Measurements from ENCODE around the gene CUX1.
A peak's percentile ranks its signal among the peaks of the same experiment; 100 is the strongest.

Gene CUX1

GRCh38 chr7:102061354-102061945 lies 244.0 kb downstream of the CUX1 start:
- Histone ChIP-seq H4K20me1 (ENCODE audit: insufficient read depth, low read length) (peaks cover 21% of the 10 kb centered on the region), H3K4me1 (ENCODE audit: insufficient read depth, low read length) (peaks cover 8% of the 10 kb centered on the region), H3K36me3 (ENCODE audit: insufficient read depth, low read length) (0 out of 2 replicates have a peak, but pooled peaks cover 3% of the 10 kb centered on the region), H3K27me3 (ENCODE audit: insufficient read depth, low read length, poor library complexity) (no peaks in the 10 kb centered on the region), H3K4me3 (ENCODE audit: low read depth in 1 of 2, low read length in 2 of 2) (no peak overlapping the region), H3K27ac (ENCODE audit: low read length) (peak overlapping the region; percentile 68), H3K79me2 (ENCODE audit: insufficient read depth, low read length) (peaks cover 78% of the 10 kb centered on the region), H2AFZ (ENCODE audit: low read depth, low read length) (no peak overlapping the region), H3K9ac (ENCODE audit: low read depth, low read length) (no peak overlapping the region), H3K4me2 (ENCODE audit: insufficient read depth, low read length) (no peak overlapping the region), H3K9me3 (ENCODE audit: insufficient read depth, low read length, severe bottlenecking) (no peaks in the 10 kb centered on the region)
- TF ChIP-seq EZH2 (IDR thresholded peaks at IDR 0.05; ENCODE audit: borderline replicate concordance, low read depth, low read length, severe bottlenecking) (no peak), CTCF (IDR thresholded peaks at IDR 0.05; ENCODE audit: borderline replicate concordance, extremely low read depth, low read length, poor library complexity, severe bottlenecking) (no peak)
- DNase-seq (no peak), ATAC-seq (ENCODE audit: insufficient read depth, low read depth) (peak; percentile 17; the same call in 1 of the 3 replicates)

- Histone ChIP-seq H3K9me3 (ENCODE audit: insufficient read depth, low read length, severe bottlenecking) (no peaks in the 10 kb centered on the region), H3K27ac (ENCODE audit: low read length) (peak overlapping the region; percentile 68), H3K9ac (ENCODE audit: low read depth, low read length) (no peak overlapping the region), H2AFZ (ENCODE audit: low read depth, low read length) (no peak overlapping the region), H3K36me3 (ENCODE audit: insufficient read depth, low read length) (0 out of 2 replicates have a peak, but pooled peaks cover 3% of the 10 kb centered on the region), H4K20me1 (ENCODE audit: insufficient read depth, low read length) (peaks cover 21% of the 10 kb centered on the region), H3K4me3 (ENCODE audit: low read depth in 1 of 2, low read length in 2 of 2) (no peak overlapping the region), H3K4me1 (ENCODE audit: insufficient read depth, low read length) (peaks cover 8% of the 10 kb centered on the region), H3K27me3 (ENCODE audit: insufficient read depth, low read length, poor library complexity) (no peaks in the 10 kb centered on the region), H3K79me2 (ENCODE audit: insufficient read depth, low read length) (peaks cover 76% of the 10 kb centered on the region), H3K4me2 (ENCODE audit: insufficient read depth, low read length) (no peak overlapping the region)
- no peak for DNase-seq
- ATAC-seq (ENCODE audit: insufficient read depth, low read depth), result peak; percentile 29; the same call in 2 of the 3 replicates
- TF ChIP-seq EZH2 (IDR thresholded peaks at IDR 0.05; ENCODE audit: borderline replicate concordance, low read depth, low read length, severe bottlenecking) (no peak), CTCF (IDR thresholded peaks at IDR 0.05; ENCODE audit: borderline replicate concordance, extremely low read depth, low read length, poor library complexity, severe bottlenecking) (no peak)
Measured at GRCh38 chr7:102061981-102062390, 244.6 kb downstream of the CUX1 start.

- peaks cover 8% of the 10 kb centered on the region; the same call in 1 of the 2 replicates for H3K36me3 ChIP-seq (ENCODE audit: insufficient read depth, low read length)
- TF ChIP-seq EZH2 (IDR thresholded peaks at IDR 0.05; ENCODE audit: borderline replicate concordance, low read depth, low read length, severe bottlenecking) (no peak), CTCF (IDR thresholded peaks at IDR 0.05; ENCODE audit: borderline replicate concordance, extremely low read depth, low read length, poor library complexity, severe bottlenecking) (no peak)
- DNase-seq (no peak), ATAC-seq (ENCODE audit: insufficient read depth, low read depth) (no peak)
- peaks cover 8% of the 10 kb centered on the region for H3K4me1 ChIP-seq (ENCODE audit: insufficient read depth, low read length)
- no peak overlapping the region for H2AFZ ChIP-seq (ENCODE audit: low read depth, low read length)
- H4K20me1 ChIP-seq (ENCODE audit: insufficient read depth, low read length), result peaks cover 21% of the 10 kb centered on the region
- H3K4me2 ChIP-seq (ENCODE audit: insufficient read depth, low read length), result no peak overlapping the region
- no peaks in the 10 kb centered on the region for H3K27me3 ChIP-seq (ENCODE audit: insufficient read depth, low read length, poor library complexity)
- H3K4me3 ChIP-seq (ENCODE audit: low read depth in 1 of 2, low read length in 2 of 2), result no peak overlapping the region
- H3K79me2 ChIP-seq (ENCODE audit: insufficient read depth, low read length), result peaks cover 67% of the 10 kb centered on the region
- H3K9ac ChIP-seq (ENCODE audit: low read depth, low read length), result no peak overlapping the region
- H3K9me3 ChIP-seq (ENCODE audit: insufficient read depth, low read length, severe bottlenecking), result no peaks in the 10 kb centered on the region
- H3K27ac ChIP-seq (ENCODE audit: low read length), result peak overlapping the region; percentile 45
Measured at GRCh38 chr7:102063690-102064180, 246.3 kb downstream of the CUX1 start.
